Body of pancreas (tissue), 4 donors: Measurements from ENCODE around the gene MTCH1. TPM values are rescaled to one million over a fixed set of nuclear protein-coding genes. Genes with fewer than 3 reads are reported as not detected.

Source experiments
- ATAC-seq: fragments of 150-250 bp; one replicate; pipeline ENCODE4 v1.9.1; 2016
- DNase-seq, 4 donors: peaks; one replicate each; pipeline ENCODE4 v3.0.0-alpha.2; 2019
- H3K27ac ChIP-seq, 4 donors: fragments of 200-600 bp; sonication (generic); 1 replicate in 3 of 4; 2 replicates in 1 of 4; pipeline versions ENCODE4 v1.5.1 to v1.6.1; 2016 to 2019; ENCODE audit warnings: mild to moderate bottlenecking in 1 of 4, mixed read lengths in 1 of 4, moderate library complexity in 1 of 4
- H3K27me3 ChIP-seq, 2 donors: fragments of 200-600 bp; sonication (generic); one replicate each; pipeline ENCODE4 v1.6.0; 2016; ENCODE audit warnings: mild to moderate bottlenecking in 1 of 2
- H3K36me3 ChIP-seq, 2 donors: fragments of 200-600 bp; sonication (generic); replicated peaks in 1 of 2; 2 replicates each; pipeline ENCODE4 v1.5.1; 2016; ENCODE audit warnings: low read depth in 2 of 2; ENCODE audit not compliant: insufficient read depth in 1 of 2
- H3K4me1 ChIP-seq: fragments of 200-600 bp; sonication (generic); one replicate; pipeline ENCODE4 v1.6.0; 2016
- H3K4me3 ChIP-seq, 2 donors: fragments of 200-600 bp; sonication (generic); 1 replicate in 1 of 2; 2 replicates in 1 of 2; pipeline ENCODE4 v1.5.1; 2016 to 2019
- H3K9me3 ChIP-seq, 3 donors: fragments of 200-600 bp; sonication (generic); 1 replicate in 2 of 3; 2 replicates in 1 of 3; pipeline ENCODE4 v1.5.1; 2016
- POLR2A ChIP-seq, 3 donors: fragments of 450-650 bp; IDR thresholded peaks; one replicate each; pipeline ENCODE4 v1.6.1; 2016; ENCODE audit warnings: antibody characterized with exemption in 3 of 3, mild to moderate bottlenecking in 2 of 3
- WGBS, 2 donors: methylation state at CpG; one replicate each; pipeline ENCODE4 v1.1.5; 2017; 5-methylcytosine and 5-hydroxymethylcytosine counted together
- intact Hi-C: fragments of 100-400 bp; cut with DNase I; formaldehyde crosslinking; loops from one replicate; pipeline ENCODE4 v1.15.1; 2023
- total RNA-seq, 2 donors: library from RNA; depleted of rRNA; stranded (reverse); fragments of >200 nt; gene quantifications; one replicate each; pipeline ENCODE4 v1.1.0, GENCODE V29; 2016
- TF ChIP-seq, protein P1 (sequence below), 7 experiments: fragments of 450-650 bp in 4 of 7; fragments of 200-600 bp in 3 of 7; sonication (generic) in 3 of 7; IDR thresholded peaks; one replicate each; pipeline ENCODE4 v1.5.1; 2016 to 2019; ENCODE audit warnings: antibody characterized with exemption in 7 of 7

MTCH1 gene
- total RNA-seq, 2 donors from 2014 or later, result 152 to 198 TPM

DNA sequence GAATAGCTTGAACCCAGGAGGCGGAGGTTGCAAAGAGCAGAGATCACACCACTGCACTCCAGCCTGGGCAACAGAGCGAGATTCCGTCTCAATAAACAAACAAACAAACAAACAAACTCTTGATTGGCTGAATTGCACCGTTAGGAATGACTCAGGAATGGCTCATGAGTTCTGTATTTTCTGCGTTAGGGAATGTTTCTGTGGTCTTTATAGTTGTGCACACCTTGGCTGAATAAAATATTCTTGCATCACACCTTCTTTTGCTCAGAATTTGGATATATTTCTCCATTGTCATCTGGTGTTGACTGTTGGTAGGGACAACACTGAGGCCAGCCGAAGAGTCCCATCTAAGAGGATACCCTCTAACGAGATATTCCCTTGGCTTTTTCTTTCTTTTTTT lies 51.1 kb downstream of the MTCH1 start:
- DNase-seq, result no peak
- no peak overlapping the region for H3K27ac ChIP-seq
- H3K36me3 ChIP-seq, result no peaks in the 10 kb centered on the region
- no peak for ATAC-seq
- WGBS, 2 donors, result 83 to 86% methylated on average over 7 of the region's 7 CpGs
- no peak overlapping the region for H3K4me3 ChIP-seq
- no peaks in the 10 kb centered on the region for H3K9me3 ChIP-seq
- no peaks in the 10 kb centered on the region for H3K4me1 ChIP-seq
- H3K27me3 ChIP-seq, result no peaks in the 10 kb centered on the region
- intact Hi-C loops, result no loop called here
- TF ChIP-seq, protein P1, sequence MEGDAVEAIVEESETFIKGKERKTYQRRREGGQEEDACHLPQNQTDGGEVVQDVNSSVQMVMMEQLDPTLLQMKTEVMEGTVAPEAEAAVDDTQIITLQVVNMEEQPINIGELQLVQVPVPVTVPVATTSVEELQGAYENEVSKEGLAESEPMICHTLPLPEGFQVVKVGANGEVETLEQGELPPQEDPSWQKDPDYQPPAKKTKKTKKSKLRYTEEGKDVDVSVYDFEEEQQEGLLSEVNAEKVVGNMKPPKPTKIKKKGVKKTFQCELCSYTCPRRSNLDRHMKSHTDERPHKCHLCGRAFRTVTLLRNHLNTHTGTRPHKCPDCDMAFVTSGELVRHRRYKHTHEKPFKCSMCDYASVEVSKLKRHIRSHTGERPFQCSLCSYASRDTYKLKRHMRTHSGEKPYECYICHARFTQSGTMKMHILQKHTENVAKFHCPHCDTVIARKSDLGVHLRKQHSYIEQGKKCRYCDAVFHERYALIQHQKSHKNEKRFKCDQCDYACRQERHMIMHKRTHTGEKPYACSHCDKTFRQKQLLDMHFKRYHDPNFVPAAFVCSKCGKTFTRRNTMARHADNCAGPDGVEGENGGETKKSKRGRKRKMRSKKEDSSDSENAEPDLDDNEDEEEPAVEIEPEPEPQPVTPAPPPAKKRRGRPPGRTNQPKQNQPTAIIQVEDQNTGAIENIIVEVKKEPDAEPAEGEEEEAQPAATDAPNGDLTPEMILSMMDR (IDR thresholded peaks at IDR 0.05), result no peak
- TF ChIP-seq POLR2A (IDR thresholded peaks at IDR 0.05), result no peak

DNA sequence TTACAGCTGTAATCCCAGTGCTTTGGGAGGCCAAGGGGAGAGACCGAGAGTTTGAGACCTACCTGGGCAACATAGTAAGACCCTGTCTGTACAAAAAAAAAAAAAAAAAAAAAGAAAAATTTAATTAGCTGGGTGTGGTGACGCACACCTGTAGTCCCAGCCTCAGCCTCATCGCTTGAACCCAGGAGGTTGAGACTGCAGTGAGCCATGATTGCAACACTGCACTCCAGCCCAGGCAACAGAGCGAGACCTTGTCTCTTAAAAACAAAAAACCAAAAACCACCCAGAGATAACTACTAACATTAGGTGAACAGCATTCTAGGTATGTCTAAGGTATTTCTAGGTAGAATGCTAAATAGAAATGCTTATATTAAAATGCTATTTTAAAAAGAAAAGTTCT lies 52.5 kb downstream of the MTCH1 start:
- ATAC-seq (no peak), DNase-seq (no peak)
- Histone ChIP-seq H3K27me3 (no peaks in the 10 kb centered on the region), H3K4me3 (no peak overlapping the region), H3K36me3 (no peaks in the 10 kb centered on the region), H3K9me3 (no peaks in the 10 kb centered on the region), H3K27ac (no peak overlapping the region), H3K4me1 (no peaks in the 10 kb centered on the region)
- intact Hi-C loops, result no loop called here
- no peak for TF ChIP-seq POLR2A (IDR thresholded peaks at IDR 0.05)
- TF ChIP-seq, protein P1 (IDR thresholded peaks at IDR 0.05), result no peak
- WGBS, 2 donors, result 96 to 100% methylated on average over 4 of the region's 4 CpGs

DNA sequence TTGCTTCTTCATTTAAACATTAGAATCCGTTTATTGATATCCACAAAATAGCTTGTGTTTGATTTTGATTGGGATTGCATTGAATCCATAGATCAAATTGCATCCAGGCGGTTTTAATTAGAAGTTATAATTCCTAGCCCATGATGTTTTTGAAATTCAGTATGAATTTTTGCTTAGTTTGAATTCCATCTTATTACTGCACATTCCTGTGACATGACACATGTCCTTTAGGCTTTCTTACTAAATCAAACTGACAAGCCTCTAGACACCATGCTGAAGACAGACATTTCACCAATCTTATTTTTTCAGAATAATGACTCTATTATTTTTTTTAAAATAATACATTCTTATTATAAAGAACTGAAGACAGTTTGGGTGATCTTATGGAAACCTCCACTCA lies 52.9 kb downstream of the MTCH1 start:
- TF ChIP-seq POLR2A (IDR thresholded peaks at IDR 0.05), result no peak
- TF ChIP-seq, protein P1 (IDR thresholded peaks at IDR 0.05), result no peak
- no peak overlapping the region for H3K27ac ChIP-seq
- no peaks in the 10 kb centered on the region for H3K36me3 ChIP-seq
- no peaks in the 10 kb centered on the region for H3K27me3 ChIP-seq
- WGBS, 2 donors, result 75 to 78% methylated on average over 2 of the region's 2 CpGs
- DNase-seq (no peak), ATAC-seq (no peak)
- no peak overlapping the region for H3K4me3 ChIP-seq
- no peaks in the 10 kb centered on the region for H3K9me3 ChIP-seq
- no peaks in the 10 kb centered on the region for H3K4me1 ChIP-seq
- intact Hi-C loops, result no loop called here

DNA sequence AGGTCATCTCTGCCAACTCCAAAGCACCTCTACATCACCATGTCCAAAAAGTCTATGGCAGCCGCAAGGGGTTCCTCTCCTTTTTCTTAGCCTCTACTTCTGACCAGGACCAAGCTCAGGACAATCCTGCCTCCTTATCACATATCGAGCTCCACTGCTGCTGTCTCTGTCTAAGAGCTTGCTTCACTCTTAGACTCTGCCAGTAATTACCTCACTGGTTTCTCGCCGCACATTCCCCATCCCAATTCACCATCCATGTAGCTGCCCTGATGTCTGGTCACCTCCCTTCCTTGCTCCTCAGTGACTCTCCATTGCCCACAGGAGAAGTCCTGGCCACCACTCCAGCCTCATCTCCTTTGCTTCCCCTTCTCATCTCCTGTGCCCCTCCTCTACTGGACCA lies 55.5 kb downstream of the MTCH1 start:
- 83 to 86% methylated on average over 4 of the region's 4 CpGs for WGBS, 2 donors
- Histone ChIP-seq H3K9me3 (no peaks in the 10 kb centered on the region), H3K27ac (no peak overlapping the region), H3K4me3 (no peak overlapping the region), H3K36me3 (no peaks in the 10 kb centered on the region), H3K27me3 (no peaks in the 10 kb centered on the region), H3K4me1 (no peaks in the 10 kb centered on the region)
- DNase-seq (no peak), ATAC-seq (no peak)
- TF ChIP-seq, protein P1 (IDR thresholded peaks at IDR 0.05), result no peak
- no peak for TF ChIP-seq POLR2A (IDR thresholded peaks at IDR 0.05)
- intact Hi-C loops, result no loop called here

DNA sequence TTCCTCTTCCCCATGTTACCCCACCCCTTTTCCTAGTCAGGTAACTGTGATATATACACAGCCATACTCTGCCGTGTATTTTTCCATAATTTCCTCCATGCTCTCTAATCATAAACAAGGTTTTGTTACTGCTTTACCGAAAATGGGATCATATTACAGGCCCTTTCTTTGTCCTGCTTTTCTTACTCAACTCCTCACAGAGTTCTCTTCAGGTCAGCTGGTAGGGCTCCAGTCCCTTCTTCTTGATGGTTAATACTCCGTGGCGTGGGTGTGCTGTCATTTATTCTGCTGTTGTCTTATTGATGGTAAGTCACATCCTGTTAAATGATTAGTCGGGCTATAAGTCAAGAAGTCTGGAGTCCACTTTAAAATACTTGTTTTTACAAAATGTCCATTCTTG lies 56.4 kb downstream of the MTCH1 start:
- peak in 1 of 4 donors; percentile 21 for DNase-seq
- ATAC-seq, result no peak
- H3K27me3 ChIP-seq, result no peaks in the 10 kb centered on the region
- WGBS, 2 donors, result 28 to 30% methylated on average over 5 of the region's 5 CpGs
- no peaks in the 10 kb centered on the region for H3K9me3 ChIP-seq
- H3K36me3 ChIP-seq, result peaks cover 0 to 4% of the 10 kb centered on the region in 2 donors
- intact Hi-C loops, result no loop called here
- no peak overlapping the region for H3K4me3 ChIP-seq
- TF ChIP-seq, protein P1 (IDR thresholded peaks at IDR 0.05), result no peak
- TF ChIP-seq POLR2A (IDR thresholded peaks at IDR 0.05), result no peak
- H3K27ac ChIP-seq, result no peak overlapping the region
- H3K4me1 ChIP-seq, result no peaks in the 10 kb centered on the region
